Thyroid gland (tissue), 4 donors: ENCODE measurements around the gene CCDC192.

Experiments used
- POLR2A ChIP-seq, 2 donors: fragments of 450-650 bp; IDR thresholded peaks; one replicate each; pipeline ENCODE4 v1.6.1; 2017; ENCODE audit warnings: antibody characterized with exemption in 2 of 2, mild to moderate bottlenecking in 2 of 2, moderate library complexity in 1 of 2
- TF ChIP-seq, protein P1 (sequence below), 6 experiments: fragments of 200-600 bp in 3 of 6; fragments of 450-650 bp in 3 of 6; sonication (generic) in 3 of 6; IDR thresholded peaks; one replicate each; pipeline ENCODE4 v1.5.1; 2016 to 2019; ENCODE audit warnings: antibody characterized with exemption in 6 of 6, mild to moderate bottlenecking in 2 of 6, inconsistent platforms in 1 of 6, moderate library complexity in 1 of 6

DNA sequence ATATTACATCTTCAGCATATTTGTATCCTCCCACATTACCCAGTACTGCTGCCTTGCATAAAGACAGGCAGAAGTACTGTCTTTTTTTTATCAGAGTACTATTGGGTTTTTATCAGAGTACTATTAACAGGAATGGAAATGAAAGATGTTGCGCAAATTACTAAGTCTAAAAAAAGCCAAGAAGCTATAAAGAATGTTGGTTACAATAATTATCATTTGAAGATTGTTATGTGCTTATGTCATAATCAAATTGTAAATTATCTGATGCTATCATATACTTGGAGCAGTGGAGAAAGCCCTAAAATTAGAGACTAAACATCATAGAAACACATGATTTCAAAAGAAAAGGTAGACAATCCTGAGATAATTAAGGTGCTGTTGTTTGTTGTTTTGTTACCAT is 188.8 kb downstream of the CCDC192 start:
- no peak for TF ChIP-seq POLR2A (IDR thresholded peaks at IDR 0.05)
- TF ChIP-seq, protein P1, sequence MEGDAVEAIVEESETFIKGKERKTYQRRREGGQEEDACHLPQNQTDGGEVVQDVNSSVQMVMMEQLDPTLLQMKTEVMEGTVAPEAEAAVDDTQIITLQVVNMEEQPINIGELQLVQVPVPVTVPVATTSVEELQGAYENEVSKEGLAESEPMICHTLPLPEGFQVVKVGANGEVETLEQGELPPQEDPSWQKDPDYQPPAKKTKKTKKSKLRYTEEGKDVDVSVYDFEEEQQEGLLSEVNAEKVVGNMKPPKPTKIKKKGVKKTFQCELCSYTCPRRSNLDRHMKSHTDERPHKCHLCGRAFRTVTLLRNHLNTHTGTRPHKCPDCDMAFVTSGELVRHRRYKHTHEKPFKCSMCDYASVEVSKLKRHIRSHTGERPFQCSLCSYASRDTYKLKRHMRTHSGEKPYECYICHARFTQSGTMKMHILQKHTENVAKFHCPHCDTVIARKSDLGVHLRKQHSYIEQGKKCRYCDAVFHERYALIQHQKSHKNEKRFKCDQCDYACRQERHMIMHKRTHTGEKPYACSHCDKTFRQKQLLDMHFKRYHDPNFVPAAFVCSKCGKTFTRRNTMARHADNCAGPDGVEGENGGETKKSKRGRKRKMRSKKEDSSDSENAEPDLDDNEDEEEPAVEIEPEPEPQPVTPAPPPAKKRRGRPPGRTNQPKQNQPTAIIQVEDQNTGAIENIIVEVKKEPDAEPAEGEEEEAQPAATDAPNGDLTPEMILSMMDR (IDR thresholded peaks at IDR 0.05): no peak
